Uterus (tissue), 4 donors: ENCODE data around the gene ABCB1. TPM values are rescaled to one million over a fixed set of nuclear protein-coding genes. Genes with fewer than 3 reads are reported as not detected.

ENCODE experiments used
- DNase-seq, 2 donors: peaks; one replicate each; pipeline ENCODE4 v3.0.0-alpha.2; 2019 to 2020
- H3K27ac ChIP-seq, 2 donors: fragments of 200-600 bp; sonication (generic); 1 replicate in 1 of 2; 2 replicates in 1 of 2; pipeline ENCODE4 v1.5.1; 2016 to 2018
- H3K27me3 ChIP-seq, 2 donors: fragments of 200-600 bp; sonication (generic); one replicate each; pipeline ENCODE4 v1.5.1; 2018 to 2019; ENCODE audit warnings: control low read depth in 1 of 2
- H3K36me3 ChIP-seq, 2 donors: fragments of 200-600 bp; sonication (generic); one replicate each; pipeline ENCODE4 v1.5.1; 2019; ENCODE audit warnings: control low read depth in 1 of 2
- H3K4me1 ChIP-seq, 2 donors: fragments of 200-600 bp; sonication (generic); one replicate each; pipeline ENCODE4 v1.5.1; 2018 to 2019; ENCODE audit warnings: control low read depth in 1 of 2
- H3K4me3 ChIP-seq, 2 donors: fragments of 200-600 bp; sonication (generic); 1 replicate in 1 of 2; 2 replicates in 1 of 2; pipeline ENCODE4 v1.5.1; 2018 to 2019; ENCODE audit warnings: mild to moderate bottlenecking in 1 of 2
- H3K9me3 ChIP-seq, 2 donors: fragments of 200-600 bp; sonication (generic); one replicate each; pipeline ENCODE4 v1.5.1; 2019; ENCODE audit warnings: control low read depth in 1 of 2
- POLR2A ChIP-seq, 2 donors: fragments of 450-650 bp; IDR thresholded peaks; one replicate each; pipeline ENCODE4 v1.6.1; 2016; ENCODE audit warnings: antibody characterized with exemption in 2 of 2, mild to moderate bottlenecking in 1 of 2, moderate library complexity in 1 of 2
- intact Hi-C: fragments of 100-400 bp; cut with DNase I; formaldehyde crosslinking; loops from one replicate; pipeline ENCODE4 v1.15.1; 2023; ENCODE audit warnings: low total_unique reads
- total RNA-seq, 4 donors: library from RNA; depleted of rRNA in 3 of 4; stranded (reverse); fragments of >200 nt in 3 of 4; gene quantifications; one replicate each; pipeline versions ENCODE4 v1.1.0 to v1.2.4, GENCODE V29; 2014 to 2023
- TF ChIP-seq, protein P1 (sequence below), 4 experiments: fragments of 200-600 bp in 2 of 4; fragments of 450-650 bp in 2 of 4; sonication (generic) in 2 of 4; IDR thresholded peaks; one replicate each; pipeline ENCODE4 v1.5.1; 2016 to 2019; ENCODE audit warnings: antibody characterized with exemption in 4 of 4, mild to moderate bottlenecking in 2 of 4, moderate library complexity in 1 of 4
- donor health status: DM: yes; HTN: yes; CAD: no.

The ABCB1 gene
- total RNA-seq, 4 donors from 2014 or later, result 7.9 to 68.1 (median 35.6) TPM

DNA sequence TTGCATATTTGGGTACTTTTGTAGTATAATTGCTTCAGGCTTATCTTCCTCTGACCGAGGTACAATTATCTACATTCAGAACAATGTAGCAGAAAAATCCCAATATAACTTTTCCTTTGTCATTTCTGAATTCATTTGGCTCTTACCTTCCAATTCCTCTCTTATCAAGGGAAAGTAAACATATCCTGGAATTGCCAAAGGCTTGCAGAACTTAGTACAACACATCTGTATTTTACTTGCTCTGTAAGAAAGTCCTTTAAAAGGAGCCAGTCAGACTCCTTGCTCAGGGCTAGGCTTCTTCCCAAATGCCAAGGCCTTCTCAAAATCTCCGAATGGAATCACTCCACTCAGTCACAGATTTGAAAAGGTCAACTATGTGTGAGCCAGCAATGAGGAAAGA lies 81.9 kb downstream of the ABCB1 start:
- no peak for DNase-seq
- Histone ChIP-seq H3K27ac (no peak overlapping the region), H3K4me1 (no peaks in the 10 kb centered on the region), H3K4me3 (no peak overlapping the region), H3K36me3 (no peaks in the 10 kb centered on the region), H3K9me3 (no peaks in the 10 kb centered on the region), H3K27me3 (no peaks in the 10 kb centered on the region)
- TF ChIP-seq POLR2A (IDR thresholded peaks at IDR 0.05), result no peak
- TF ChIP-seq, protein P1, sequence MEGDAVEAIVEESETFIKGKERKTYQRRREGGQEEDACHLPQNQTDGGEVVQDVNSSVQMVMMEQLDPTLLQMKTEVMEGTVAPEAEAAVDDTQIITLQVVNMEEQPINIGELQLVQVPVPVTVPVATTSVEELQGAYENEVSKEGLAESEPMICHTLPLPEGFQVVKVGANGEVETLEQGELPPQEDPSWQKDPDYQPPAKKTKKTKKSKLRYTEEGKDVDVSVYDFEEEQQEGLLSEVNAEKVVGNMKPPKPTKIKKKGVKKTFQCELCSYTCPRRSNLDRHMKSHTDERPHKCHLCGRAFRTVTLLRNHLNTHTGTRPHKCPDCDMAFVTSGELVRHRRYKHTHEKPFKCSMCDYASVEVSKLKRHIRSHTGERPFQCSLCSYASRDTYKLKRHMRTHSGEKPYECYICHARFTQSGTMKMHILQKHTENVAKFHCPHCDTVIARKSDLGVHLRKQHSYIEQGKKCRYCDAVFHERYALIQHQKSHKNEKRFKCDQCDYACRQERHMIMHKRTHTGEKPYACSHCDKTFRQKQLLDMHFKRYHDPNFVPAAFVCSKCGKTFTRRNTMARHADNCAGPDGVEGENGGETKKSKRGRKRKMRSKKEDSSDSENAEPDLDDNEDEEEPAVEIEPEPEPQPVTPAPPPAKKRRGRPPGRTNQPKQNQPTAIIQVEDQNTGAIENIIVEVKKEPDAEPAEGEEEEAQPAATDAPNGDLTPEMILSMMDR (IDR thresholded peaks at IDR 0.05), result no peak
- intact Hi-C loops, result no loop called here

- DNase-seq, result no peak
- Histone ChIP-seq H3K27ac (no peak overlapping the region), H3K36me3 (no peaks in the 10 kb centered on the region), H3K9me3 (no peaks in the 10 kb centered on the region), H3K27me3 (no peaks in the 10 kb centered on the region), H3K4me3 (no peak overlapping the region), H3K4me1 (no peaks in the 10 kb centered on the region)
- no peak for TF ChIP-seq POLR2A (IDR thresholded peaks at IDR 0.05)
- TF ChIP-seq, protein P1 (IDR thresholded peaks at IDR 0.05), result no peak
- intact Hi-C loops, result no loop called here
These were observed 82.8 kb downstream of the ABCB1 start for GRCh38 chr7:87517891-87518290.

DNA sequence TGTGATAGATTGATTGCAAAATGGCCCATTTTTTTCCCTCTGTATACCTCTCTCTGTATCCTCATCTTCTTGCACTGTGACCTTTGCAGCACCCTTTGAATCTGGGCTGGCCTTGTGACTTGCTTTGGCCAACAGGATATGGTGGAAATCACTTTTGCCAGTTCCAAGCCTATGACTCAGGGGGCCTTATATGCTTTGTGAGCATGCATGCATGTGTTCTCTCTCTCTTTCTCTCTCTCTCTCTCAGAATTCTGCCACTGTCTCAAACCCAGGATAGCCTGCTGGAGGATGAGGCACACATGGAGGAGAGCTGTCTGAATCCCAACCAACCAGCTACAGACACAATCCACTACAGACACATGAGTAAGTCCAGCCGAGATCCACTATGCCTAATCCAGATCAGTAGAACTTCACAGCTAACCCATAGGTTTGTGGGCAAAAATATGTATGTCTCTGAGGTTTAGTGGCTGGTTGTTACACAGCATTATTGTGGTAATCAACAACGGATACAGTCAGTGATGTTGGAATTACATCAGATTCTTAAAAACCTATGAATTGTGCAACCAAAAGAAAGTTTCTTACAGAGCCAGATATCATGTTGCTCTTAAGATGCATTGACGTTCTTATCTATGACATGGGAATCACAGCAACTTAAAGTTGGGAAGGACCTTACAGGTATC lies 83.4 kb downstream of the ABCB1 start:
- DNase-seq, result no peak
- no peak for TF ChIP-seq POLR2A (IDR thresholded peaks at IDR 0.05)
- TF ChIP-seq, protein P1 (IDR thresholded peaks at IDR 0.05), result no peak
- intact Hi-C loops, result no loop called here
- Histone ChIP-seq H3K27ac (no peak overlapping the region), H3K9me3 (no peaks in the 10 kb centered on the region), H3K4me1 (no peaks in the 10 kb centered on the region), H3K36me3 (no peaks in the 10 kb centered on the region), H3K4me3 (no peak overlapping the region), H3K27me3 (no peaks in the 10 kb centered on the region)

DNA sequence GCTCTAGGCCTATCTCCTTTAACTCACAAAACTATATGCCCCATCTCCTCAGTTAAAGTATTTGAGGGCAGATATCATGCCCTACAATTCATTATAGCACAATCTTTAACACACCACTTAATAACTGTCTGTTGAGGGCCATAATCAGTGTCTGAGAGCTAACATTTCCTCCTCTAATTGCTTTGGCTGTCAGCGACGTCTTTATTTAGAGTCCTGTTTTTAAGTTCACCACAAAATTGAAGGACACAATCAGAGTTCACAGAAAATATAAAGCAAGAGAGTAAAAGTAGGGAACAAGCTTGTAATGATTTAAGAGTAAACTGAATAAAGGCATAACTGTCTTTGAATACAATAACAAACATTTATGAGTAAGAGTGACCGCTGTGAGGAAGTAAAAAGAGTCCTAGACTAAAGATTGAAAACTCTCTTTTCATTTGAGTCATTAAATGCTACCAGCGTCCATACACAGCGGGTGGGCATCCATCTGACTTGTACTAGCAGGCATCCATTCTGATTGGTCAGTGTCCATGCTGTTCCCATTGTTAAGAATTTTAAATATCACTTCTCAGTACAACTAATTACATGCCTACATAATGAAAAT lies 86.8 kb downstream of the ABCB1 start:
- Histone ChIP-seq H3K27ac (no peak overlapping the region), H3K36me3 (no peaks in the 10 kb centered on the region), H3K9me3 (no peaks in the 10 kb centered on the region), H3K27me3 (no peaks in the 10 kb centered on the region), H3K4me3 (no peak overlapping the region), H3K4me1 (no peaks in the 10 kb centered on the region)
- intact Hi-C loops, result no loop called here
- DNase-seq, result no peak
- TF ChIP-seq, protein P1 (IDR thresholded peaks at IDR 0.05), result no peak
- TF ChIP-seq POLR2A (IDR thresholded peaks at IDR 0.05), result no peak

DNA sequence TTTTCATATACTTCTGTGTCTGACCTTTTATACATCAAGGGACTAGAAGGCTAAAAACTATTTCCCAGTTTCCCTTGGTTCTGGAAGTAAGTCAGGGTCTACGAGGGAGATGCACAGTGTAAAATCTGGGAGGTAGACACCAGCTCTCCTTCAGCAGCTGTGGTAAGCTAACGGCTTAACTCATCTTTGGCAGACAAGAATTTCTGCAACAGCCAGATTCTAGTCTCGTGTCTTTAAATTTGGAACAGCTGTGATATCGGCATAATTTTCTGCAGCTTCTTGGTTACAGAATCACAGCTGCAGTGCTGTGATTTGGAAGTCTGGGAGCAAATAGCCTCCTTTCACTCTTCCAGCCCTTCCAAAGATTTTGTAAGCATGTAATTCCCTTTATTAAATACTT lies 87.8 kb downstream of the ABCB1 start:
- no peak for DNase-seq
- Histone ChIP-seq H3K27me3 (no peaks in the 10 kb centered on the region), H3K36me3 (no peaks in the 10 kb centered on the region), H3K27ac (no peak overlapping the region), H3K9me3 (no peaks in the 10 kb centered on the region), H3K4me3 (no peak overlapping the region), H3K4me1 (no peaks in the 10 kb centered on the region)
- intact Hi-C loops, result no loop called here
- TF ChIP-seq, protein P1 (IDR thresholded peaks at IDR 0.05), result no peak
- no peak for TF ChIP-seq POLR2A (IDR thresholded peaks at IDR 0.05)
